Muscle of leg (tissue), 11 donors: ENCODE measurements around the gene TAF4. TPM values are rescaled to one million over a fixed set of nuclear protein-coding genes. Genes with fewer than 3 reads are reported as not detected.

ENCODE experiments used
- DNase-seq: peaks from one replicate; pipeline ENCODE4 v3.0.0; 2013
- H3K27ac ChIP-seq: one replicate; pipeline ENCODE4 v1.5.1; 2013; ENCODE audit warnings: mild to moderate bottlenecking, low read length, control low read depth
- H3K27me3 ChIP-seq: one replicate; pipeline ENCODE4 v1.6.1; 2013; ENCODE audit warnings: low read length; ENCODE audit not compliant: control insufficient read depth, insufficient read depth
- H3K36me3 ChIP-seq: one replicate; pipeline ENCODE4 v1.6.1; 2013; ENCODE audit warnings: low read length; ENCODE audit not compliant: control insufficient read depth, insufficient read depth
- H3K4me1 ChIP-seq: one replicate; pipeline ENCODE4 v1.6.1; 2013; ENCODE audit warnings: low read length; ENCODE audit not compliant: control insufficient read depth, insufficient read depth
- H3K4me3 ChIP-seq: one replicate; pipeline ENCODE4 v1.5.1; 2013; ENCODE audit warnings: low read length, control low read depth
- H3K9me3 ChIP-seq: replicated peaks from 2 replicates; pipeline ENCODE4 v1.6.1; 2013; ENCODE audit warnings: low read depth, low read length; ENCODE audit not compliant: control insufficient read depth
- WGBS: methylation state at CpG from one replicate; pipeline ENCODE4 v1.1.5; 2013; ENCODE audit warnings: missing lambda C conversion rate; ENCODE audit not compliant: insufficient coverage; 5-methylcytosine and 5-hydroxymethylcytosine counted together
- polyA plus RNA-seq, 8 donors: library from polyadenylated mRNA; unstranded; fragments of 120-200 nt; gene quantifications; one replicate each; pipeline versions ENCODE4 v1.2.1 to v1.2.3, GENCODE V29; 2013; ENCODE audit warnings: inconsistent platforms in 1 of 8, low replicate concordance in 1 of 8; ENCODE audit not compliant: insufficient read length in 8 of 8, insufficient read depth in 1 of 8
- total RNA-seq: library from RNA; stranded (reverse); fragments of 120-200 nt; gene quantifications from one replicate; pipeline ENCODE4 v1.2.4, GENCODE V29; 2013

TAF4 gene
- total and polyA plus RNA-seq, 9 donors = 5.1 to 21.5 (median 11.7) TPM

DNA sequence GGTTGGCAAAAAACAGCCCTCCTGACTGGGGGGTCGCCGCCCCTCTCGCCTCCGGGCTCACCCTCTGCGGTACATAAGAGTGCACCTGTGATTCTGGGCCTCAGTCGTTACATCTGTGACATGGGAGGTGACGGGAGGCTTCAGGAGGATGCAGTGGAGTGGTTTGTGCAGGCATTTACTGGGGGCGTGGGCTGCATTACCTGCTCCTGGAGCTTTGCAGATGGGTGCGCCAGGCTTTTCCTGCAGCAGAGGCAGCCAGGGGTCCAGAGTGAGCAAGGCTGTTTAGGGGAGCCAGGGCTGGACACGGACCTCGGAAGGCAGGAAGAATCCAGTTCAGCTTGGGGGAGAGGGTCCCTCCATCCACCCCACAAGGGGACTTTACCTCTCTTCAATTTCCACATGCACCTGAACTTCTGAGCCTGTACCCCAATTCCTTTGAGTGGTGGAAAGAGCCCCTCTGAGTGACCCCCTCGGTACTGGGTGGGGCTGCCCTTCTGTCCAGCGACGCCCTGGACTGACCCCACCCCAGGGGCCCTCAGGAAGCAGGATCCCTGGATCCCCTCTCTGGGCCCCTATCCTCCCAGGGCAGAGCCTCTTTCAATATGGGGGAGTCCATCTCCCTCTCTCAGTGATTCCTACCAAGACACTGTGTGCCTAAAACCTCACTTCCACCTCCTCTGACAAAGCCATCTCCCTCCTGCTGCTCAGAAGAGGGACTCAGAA lies 134.0 kb downstream of the TAF4 start:
- no peaks in the 10 kb centered on the region for H3K4me1 ChIP-seq
- H3K4me3 ChIP-seq = no peak overlapping the region
- H3K27me3 ChIP-seq = no peaks in the 10 kb centered on the region
- DNase-seq = no peak
- no peak overlapping the region for H3K27ac ChIP-seq
- WGBS = 86% methylated on average over 12 of the region's 14 CpGs
- H3K9me3 ChIP-seq = no peaks in the 10 kb centered on the region
- no peaks in the 10 kb centered on the region for H3K36me3 ChIP-seq

DNA sequence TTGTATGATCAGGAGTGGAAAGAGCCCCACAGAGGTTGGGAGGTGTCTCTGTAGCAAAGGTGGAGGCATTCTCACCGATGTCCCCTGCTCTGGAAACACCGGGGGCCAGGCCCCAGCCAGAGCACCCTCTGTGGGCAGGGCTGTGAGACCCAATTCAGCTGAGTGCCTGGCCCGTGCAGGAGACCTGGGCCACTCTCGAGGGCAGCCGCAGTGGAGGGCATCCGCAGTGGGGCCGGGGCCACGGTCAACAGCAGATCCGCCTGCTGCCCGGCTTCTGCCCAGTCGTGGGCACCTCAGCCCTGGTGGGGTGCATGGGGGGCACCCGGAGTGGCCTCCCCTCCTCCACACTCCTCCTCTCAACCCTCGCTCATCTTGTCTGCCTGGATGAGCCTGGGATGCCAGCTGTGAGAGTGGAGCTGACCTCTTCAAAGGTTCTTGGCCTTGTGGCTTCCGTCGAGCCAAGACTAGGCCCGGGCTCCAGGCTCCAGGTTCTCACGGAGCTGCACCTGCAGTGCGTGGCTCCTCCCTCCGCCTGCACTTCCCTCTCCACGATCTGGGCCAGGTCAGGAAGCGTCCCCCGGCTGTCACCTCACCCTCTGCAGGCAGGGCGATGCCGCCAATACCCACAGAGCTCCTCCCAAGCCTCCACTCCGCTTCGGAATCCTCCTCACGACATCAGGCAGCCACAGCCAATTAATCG lies 134.8 kb downstream of the TAF4 start:
- no peaks in the 10 kb centered on the region for H3K36me3 ChIP-seq
- no peaks in the 10 kb centered on the region for H3K27me3 ChIP-seq
- no peak for DNase-seq
- no peak overlapping the region for H3K27ac ChIP-seq
- H3K9me3 ChIP-seq = no peaks in the 10 kb centered on the region
- no peaks in the 10 kb centered on the region for H3K4me1 ChIP-seq
- H3K4me3 ChIP-seq = no peak overlapping the region
- WGBS = 84% methylated on average over 24 of the region's 28 CpGs

DNA sequence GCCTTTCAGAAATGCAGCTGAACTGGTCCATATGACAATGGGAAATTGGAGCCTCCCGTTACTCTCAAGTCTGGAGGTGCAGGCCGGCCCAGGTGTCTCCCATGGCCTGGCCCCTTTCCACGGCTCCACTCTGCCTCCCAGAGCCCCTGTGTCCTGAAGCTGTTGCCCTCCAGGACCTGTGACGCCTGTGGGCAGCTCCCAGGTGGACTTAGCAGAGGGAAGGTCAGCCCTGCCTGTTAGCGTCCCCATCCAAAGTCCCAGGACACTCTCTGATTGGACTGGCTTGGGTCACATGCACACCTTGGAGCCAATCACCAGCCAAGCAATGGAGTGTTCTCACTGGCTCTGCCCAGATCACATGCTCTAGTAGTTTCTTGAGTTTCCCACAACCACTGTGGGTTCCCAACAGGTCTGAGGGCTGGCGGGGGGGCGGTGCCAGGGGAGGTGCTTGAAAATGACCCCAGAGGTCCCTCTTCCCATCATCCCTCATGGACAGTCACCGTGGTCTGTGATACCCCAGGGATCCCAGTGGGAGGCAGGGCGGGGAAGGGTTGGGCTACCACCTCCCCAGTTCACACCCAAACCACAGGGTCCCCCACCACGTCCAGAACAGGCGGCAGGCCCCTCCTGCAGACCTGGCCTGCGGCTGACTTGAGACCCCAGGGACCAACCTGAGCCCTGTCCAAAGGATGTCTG lies 135.6 kb downstream of the TAF4 start:
- H3K36me3 ChIP-seq = no peaks in the 10 kb centered on the region
- no peaks in the 10 kb centered on the region for H3K9me3 ChIP-seq
- no peaks in the 10 kb centered on the region for H3K4me1 ChIP-seq
- 74% methylated on average over 10 of the region's 12 CpGs for WGBS
- no peak for DNase-seq
- no peaks in the 10 kb centered on the region for H3K27me3 ChIP-seq
- no peak overlapping the region for H3K4me3 ChIP-seq
- H3K27ac ChIP-seq = no peak overlapping the region

DNA sequence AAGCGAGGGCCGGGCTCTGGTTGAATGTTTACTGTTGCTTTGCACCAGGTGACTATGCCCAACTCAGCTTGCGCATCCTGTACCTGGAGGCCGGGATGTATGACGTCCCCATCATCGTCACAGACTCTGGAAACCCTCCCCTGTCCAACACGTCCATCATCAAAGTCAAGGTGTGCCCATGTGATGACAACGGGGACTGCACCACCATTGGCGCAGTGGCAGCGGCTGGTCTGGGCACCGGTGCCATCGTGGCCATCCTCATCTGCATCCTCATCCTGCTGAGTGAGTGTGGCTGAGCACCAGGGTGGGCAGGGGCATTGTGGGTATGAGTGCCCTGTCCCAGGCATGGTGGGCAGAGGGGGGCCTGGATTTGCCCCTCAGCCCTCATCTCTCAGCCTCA lies 136.1 kb downstream of the TAF4 start:
- no peak overlapping the region for H3K4me3 ChIP-seq
- H3K4me1 ChIP-seq = no peaks in the 10 kb centered on the region
- 94% methylated on average over 11 of the region's 12 CpGs for WGBS
- no peaks in the 10 kb centered on the region for H3K36me3 ChIP-seq
- no peak for DNase-seq
- no peaks in the 10 kb centered on the region for H3K27me3 ChIP-seq
- no peak overlapping the region for H3K27ac ChIP-seq
- H3K9me3 ChIP-seq = no peaks in the 10 kb centered on the region

DNA sequence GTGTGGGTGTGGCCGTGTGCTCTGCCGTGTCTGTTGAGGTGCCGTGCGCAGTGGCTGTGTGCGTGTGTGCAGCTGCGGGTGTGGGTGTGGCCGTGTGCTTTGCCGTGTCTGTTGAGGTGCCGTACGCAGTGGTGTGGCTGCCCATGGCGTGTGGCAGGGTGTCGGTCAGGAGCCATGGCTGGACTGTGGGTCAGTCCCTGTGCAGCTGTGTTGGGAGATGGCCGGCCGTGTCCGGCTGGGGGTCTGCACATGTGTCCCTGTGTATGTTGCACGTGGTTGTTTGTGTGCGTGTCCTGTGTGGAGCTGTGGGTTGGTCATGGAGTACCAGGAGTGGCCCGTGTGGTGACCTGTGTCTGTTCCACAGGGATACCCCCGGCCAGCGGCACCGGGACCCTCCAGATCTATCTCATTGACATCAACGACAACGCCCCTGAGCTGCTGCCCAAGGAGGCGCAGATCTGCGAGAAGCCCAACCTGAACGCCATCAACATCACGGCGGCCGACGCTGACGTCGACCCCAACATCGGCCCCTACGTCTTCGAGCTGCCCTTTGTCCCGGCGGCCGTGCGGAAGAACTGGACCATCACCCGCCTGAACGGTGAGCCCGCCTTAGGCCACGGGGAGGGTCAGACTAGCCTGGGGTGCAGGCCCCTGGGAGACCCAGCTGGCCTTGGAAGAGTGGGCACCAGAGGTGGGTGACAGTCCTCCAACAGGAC lies 137.7 kb downstream of the TAF4 start:
- DNase-seq = no peak
- no peak overlapping the region for H3K4me3 ChIP-seq
- WGBS = 91% methylated on average over 39 of the region's 43 CpGs
- no peaks in the 10 kb centered on the region for H3K36me3 ChIP-seq
- H3K4me1 ChIP-seq = no peaks in the 10 kb centered on the region
- H3K9me3 ChIP-seq = no peaks in the 10 kb centered on the region
- H3K27ac ChIP-seq = no peak overlapping the region
- no peaks in the 10 kb centered on the region for H3K27me3 ChIP-seq

DNA sequence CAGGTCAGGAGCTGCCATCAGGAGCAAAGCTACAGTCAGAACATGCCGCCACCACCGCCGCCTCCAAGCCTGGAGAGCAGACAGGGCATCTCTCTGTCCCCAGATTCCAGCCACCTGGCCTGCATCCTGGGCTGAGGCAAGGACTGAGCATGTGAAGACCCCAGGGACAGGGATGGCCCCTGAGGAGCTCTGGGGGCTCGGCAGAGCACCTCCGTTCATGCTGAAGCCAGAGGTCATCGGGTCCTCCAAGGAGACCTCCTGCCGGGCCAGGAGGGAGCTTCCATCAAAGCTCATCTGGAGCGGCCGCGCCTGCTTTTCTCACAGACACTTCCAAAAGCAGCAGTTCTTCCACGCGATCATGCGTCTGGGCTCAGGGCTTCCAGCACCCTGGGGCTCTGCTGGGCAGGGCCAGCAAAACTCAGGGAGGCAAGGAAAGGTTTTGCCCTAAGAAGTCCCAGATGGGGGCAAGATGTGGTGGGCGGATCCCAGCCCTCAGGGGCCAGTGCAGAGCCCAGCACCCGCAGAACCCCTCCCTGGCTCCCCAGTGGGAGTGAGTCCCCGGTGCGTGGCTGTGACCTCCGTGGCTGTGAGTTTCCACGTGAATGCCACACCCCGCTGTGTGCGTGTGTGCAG lies 138.4 kb downstream of the TAF4 start:
- 81% methylated on average over 16 of the region's 21 CpGs for WGBS

DNA sequence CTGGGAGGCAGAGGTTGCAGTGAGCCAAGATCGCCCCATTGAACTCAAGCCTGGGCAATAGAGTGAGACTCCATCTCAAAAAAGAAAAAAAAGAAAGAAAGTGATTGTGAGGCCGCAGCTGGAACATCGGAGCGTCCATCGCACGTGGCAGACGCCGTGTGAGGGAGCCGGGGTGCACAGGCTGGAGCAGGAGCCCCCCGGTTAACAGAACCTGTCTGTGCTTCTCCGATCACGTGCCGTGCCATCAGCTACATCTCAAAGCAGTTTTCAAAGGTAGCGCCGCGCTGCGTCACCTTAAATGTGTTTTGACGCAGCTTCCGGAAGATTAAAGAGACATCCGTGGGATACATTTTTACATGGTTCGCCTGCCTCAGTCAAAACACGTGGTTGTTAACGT lies 138.9 kb downstream of the TAF4 start:
- WGBS = 90% methylated on average over 23 of the region's 23 CpGs

More for the DNA sequence above, 138.4 kb downstream of the TAF4 start:
- Histone ChIP-seq H3K4me3 (no peak overlapping the region), H3K9me3 (no peaks in the 10 kb centered on the region), H3K4me1 (no peaks in the 10 kb centered on the region), H3K27ac (no peak overlapping the region), H3K27me3 (no peaks in the 10 kb centered on the region), H3K36me3 (no peaks in the 10 kb centered on the region)
- DNase-seq = no peak

DNA sequence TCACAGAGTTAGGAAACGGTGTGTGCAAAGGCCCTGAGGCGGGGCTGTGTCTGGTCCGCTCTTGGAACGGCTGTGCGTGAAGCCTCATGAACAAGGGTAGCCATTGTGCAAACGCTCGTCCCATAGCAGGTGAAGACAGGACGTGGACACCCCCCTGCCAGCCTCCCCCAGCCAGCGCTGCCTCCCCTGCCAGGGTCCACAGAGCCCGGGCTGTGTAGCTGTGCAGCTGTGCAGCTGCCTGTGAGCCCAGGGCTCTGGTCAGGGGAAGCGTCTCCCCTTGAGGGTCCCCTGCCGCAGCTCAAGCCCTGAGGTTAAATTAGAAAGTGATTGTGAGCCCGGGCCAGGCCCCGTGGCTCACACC lies 139.4 kb downstream of the TAF4 start:
- 83% methylated on average over 12 of the region's 14 CpGs for WGBS
- Histone ChIP-seq H3K27ac (no peak overlapping the region), H3K27me3 (no peaks in the 10 kb centered on the region), H3K4me3 (no peak overlapping the region), H3K9me3 (no peaks in the 10 kb centered on the region), H3K36me3 (no peaks in the 10 kb centered on the region), H3K4me1 (no peaks in the 10 kb centered on the region)
- no peak for DNase-seq

More for the DNA sequence above, 138.9 kb downstream of the TAF4 start:
- Histone ChIP-seq H3K27ac (no peak overlapping the region), H3K27me3 (no peaks in the 10 kb centered on the region), H3K36me3 (no peaks in the 10 kb centered on the region), H3K4me1 (no peaks in the 10 kb centered on the region), H3K4me3 (no peak overlapping the region), H3K9me3 (no peaks in the 10 kb centered on the region)
- DNase-seq = no peak

DNA sequence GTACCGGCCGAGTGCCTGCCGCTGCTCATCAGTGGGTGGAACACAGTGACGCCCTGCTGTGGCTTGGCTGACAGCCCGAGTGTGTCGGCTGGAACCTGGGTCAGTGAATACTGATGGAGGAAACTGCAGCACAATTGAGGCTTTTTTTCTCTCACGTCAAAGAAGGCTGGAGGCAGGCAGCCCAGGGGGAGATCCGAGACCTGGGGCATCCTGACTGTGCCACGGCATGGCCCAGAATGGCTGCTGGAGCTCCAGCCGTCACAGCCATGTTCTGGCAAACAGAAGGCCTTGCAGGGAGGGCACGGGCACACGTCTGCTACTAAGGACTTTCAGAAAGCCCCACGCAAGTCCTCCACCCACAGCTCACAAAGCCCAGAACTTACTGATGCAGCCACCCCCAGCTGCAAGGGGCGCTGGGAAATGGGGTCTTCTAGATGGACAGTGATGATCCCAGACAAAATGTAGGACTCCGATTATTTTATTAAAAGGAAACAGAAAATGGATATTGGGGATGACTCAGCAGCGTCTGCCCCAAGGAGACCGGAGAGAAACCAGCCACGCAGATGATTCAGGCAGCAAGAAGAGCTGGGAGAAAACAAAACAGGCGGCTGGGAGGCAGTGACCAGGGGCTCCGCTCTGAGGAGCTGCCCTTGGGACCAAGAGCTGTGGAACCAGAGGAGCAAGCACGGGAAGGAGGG lies 140.0 kb downstream of the TAF4 start:
- 72% methylated on average over 15 of the region's 21 CpGs for WGBS
- H3K36me3 ChIP-seq = no peaks in the 10 kb centered on the region
- H3K9me3 ChIP-seq = no peaks in the 10 kb centered on the region
- no peak overlapping the region for H3K4me3 ChIP-seq
- H3K27ac ChIP-seq = no peak overlapping the region
- no peaks in the 10 kb centered on the region for H3K4me1 ChIP-seq
- H3K27me3 ChIP-seq = no peaks in the 10 kb centered on the region
- DNase-seq = no peak
